Mammary epithelial cell (primary cell): ENCODE measurements around the gene POLD4.

Source experiments
- EZH2 ChIP-seq: IDR thresholded peaks from 2 replicates; pipeline ENCODE4 v1.6.1; 2012; ENCODE audit warnings: low read length, inconsistent platforms, borderline replicate concordance
- TF ChIP-seq, protein P1 (sequence below), 2 donors: IDR thresholded peaks in 1 of 2; conservative IDR thresholded peaks in 1 of 2; 2 replicates each; pipeline ENCODE4 v1.5.1; 2011 to 2012; ENCODE audit warnings: inconsistent platforms in 2 of 2, low read length in 2 of 2, mild to moderate bottlenecking in 2 of 2, control low read depth in 1 of 2, low read depth in 1 of 2; ENCODE audit not compliant: insufficient read depth in 1 of 2; ENCODE audit errors: extremely low read depth in 1 of 2

DNA sequence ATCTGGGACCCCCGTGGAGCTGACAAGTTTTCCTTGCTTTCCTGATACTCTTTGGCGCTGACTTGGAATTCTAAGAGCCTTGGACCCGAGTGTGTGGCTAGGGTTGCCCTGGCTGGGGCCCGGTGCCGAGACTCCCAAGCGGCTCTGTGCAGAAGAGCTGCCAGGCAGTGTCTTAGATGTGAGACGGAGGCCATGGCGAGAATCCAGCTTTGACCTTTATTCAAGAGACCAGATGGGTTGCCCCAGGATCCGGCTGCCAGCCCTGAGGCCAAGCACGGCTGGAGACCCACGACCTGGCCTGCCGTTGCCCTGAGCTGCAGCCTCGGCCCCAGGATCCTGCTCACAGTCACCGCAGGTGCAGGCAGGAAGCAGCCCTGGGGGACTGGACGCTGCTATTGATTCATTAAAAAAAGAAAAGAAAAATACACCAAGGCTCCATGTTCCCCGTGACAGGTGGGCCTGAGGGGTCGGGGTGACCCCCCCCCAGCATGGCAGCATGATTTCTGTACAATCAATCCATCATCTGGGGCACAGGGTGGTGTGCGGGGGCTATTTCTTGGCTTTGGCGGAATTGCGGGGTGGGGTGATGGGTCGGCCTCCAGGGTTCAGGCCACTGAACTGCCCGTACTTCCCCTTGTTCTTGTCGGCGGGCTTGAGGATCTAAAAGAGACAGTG lies 44.8 kb upstream of the POLD4 start:
- TF ChIP-seq, protein P1, sequence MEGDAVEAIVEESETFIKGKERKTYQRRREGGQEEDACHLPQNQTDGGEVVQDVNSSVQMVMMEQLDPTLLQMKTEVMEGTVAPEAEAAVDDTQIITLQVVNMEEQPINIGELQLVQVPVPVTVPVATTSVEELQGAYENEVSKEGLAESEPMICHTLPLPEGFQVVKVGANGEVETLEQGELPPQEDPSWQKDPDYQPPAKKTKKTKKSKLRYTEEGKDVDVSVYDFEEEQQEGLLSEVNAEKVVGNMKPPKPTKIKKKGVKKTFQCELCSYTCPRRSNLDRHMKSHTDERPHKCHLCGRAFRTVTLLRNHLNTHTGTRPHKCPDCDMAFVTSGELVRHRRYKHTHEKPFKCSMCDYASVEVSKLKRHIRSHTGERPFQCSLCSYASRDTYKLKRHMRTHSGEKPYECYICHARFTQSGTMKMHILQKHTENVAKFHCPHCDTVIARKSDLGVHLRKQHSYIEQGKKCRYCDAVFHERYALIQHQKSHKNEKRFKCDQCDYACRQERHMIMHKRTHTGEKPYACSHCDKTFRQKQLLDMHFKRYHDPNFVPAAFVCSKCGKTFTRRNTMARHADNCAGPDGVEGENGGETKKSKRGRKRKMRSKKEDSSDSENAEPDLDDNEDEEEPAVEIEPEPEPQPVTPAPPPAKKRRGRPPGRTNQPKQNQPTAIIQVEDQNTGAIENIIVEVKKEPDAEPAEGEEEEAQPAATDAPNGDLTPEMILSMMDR (conservative IDR thresholded peaks at IDR 0.05 in 1 of 2, IDR thresholded peaks at IDR 0.05 in 1 of 2; ENCODE audit: extremely low read depth in 1 of 2, insufficient read depth in 1 of 2, low read depth in 1 of 2, low read length in 2 of 2), result no peak
- TF ChIP-seq EZH2, result no peak
